22Rv1 (cell line): ENCODE measurements around the gene AKAP6.

Experiments
- CTCF ChIP-seq: fragments of 450-650 bp; IDR thresholded peaks from 2 replicates; pipeline ENCODE4 v1.5.1; 2017; ENCODE audit warnings: mild to moderate bottlenecking
- ZFX ChIP-seq: fragments of 450-650 bp; IDR thresholded peaks from 2 replicates; pipeline ENCODE4 v1.6.1; 2017; ENCODE audit warnings: antibody characterized with exemption, borderline replicate concordance

- no peak for TF ChIP-seq CTCF
- no peak for TF ChIP-seq ZFX
Observed at GRCh38 chr14:32627545-32628298, 298.6 kb downstream of the AKAP6 start.
